Fibroblast of skin of left biceps (primary cell): ENCODE measurements around the gene UBXN2A.

Experiments used
- DNase-seq, 2 experiments: peaks; one replicate each; pipeline ENCODE4 v3.0.0-alpha.2; 2013; ENCODE audit warnings: low read depth in 2 of 2

Gene UBXN2A

DNA sequence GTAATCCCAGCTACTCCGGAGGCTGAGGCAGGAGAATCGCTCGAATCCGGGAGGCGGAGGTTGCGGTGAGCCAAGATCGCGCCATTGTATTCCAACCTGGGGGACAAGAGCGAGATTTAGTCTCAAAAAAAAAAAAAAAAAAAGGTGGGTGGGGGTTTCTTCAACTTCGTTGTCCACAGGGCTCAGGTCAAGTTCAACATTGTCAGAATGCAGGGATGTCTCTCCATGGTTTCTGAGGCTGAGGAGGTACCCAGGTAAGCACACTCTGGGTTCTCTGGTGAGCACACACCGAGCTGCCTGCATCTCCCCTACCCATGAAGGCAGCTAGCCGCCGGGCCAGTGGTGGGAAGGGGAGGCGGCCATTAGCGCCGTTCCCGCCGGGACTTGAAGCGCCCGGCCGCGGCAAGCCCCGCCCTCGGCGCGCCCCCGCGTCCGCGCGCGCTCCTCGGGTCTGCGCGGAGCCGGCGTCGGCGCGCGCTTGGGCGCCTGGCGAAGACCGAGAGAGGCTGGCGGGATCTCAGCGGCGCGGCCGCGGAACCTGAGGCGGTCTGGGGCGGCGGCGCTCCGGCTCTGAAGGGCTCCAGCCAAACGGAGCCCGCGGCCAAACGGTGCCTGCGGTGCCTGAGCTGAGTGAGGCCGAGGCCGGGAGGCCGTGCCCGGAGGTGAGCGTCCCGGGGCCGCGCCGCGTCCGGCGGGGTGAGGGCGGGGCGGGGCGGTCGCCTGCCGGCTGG lies at the start of gene UBXN2A:
Gene UBXN2A, plus strand, starts transcription at position 477 of the 731 bp plus-strand sequence. CDS start 17,852 bp downstream, outside the sequence.
- DNase-seq, result peak; percentile 56 to 57

- no peak for DNase-seq
Observed at GRCh38 chr2:23900133-23900532, 40.1 kb upstream of the UBXN2A start.

DNA sequence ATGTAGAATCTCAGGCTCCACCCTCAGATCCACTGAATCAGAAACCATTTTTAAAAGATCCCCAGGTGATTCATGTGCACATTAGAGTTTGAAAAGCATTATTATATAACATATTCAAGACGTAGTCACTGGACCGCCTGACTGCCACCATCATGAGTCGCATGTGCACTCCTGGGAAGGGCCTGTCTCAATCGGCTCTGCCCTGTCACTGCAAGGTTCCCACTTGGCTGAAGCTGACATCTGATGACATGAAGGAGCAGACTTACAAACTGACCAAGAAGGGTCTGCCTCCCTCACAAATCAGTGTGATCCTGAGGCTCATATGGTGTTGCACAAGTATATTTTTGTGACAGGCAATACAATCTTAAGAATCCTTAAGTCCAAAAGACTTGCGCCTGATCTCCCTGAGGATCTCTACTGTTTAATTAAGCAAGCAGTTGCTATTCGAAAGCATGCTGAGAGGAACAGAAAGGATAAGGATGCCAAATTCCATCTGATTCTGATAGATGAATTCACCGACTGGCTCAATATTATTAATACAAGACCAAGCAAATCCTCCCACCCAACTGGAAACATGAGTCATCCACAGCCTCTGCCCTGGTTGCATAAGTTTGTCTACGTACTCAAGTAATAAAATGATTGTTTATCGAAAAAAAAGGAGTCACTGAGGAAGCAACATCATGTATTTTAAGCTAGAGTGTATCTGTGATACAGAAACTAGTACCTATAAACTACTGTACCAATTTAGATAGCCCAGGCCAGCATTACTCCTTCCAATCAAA lies 39.5 kb upstream of the UBXN2A start:
- DNase-seq, result peak; percentile 58 to 67

GRCh38 chr2:23901966-23902846 lies 38.1 kb upstream of the UBXN2A start:
- DNase-seq, result no peak

GRCh38 chr2:23903034-23903433 lies 37.2 kb upstream of the UBXN2A start:
- no peak for DNase-seq

DNA sequence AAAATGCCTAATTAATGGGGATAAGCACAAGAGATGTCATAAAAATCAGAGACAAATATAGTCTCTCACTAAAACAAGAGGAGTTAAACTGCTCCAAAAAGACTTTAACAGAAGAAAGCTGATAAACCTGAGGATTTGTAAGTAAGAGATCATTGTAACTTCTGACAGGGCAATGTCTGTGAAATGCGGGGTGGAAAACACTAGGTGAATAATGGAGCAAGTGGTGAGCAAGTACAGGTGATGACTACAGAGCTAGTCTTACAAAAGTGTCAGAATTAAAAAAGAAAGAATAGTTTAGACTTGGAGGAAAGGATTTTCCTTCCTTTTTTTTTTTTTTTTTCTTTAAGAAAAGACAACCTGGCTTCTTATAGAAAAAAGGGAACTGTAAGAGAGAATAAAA lies 36.0 kb upstream of the UBXN2A start:
- no peak for DNase-seq

- DNase-seq, result no peak
Observed at GRCh38 chr2:23904692-23905091, 35.6 kb upstream of the UBXN2A start.

- DNase-seq, result no peak
Observed at GRCh38 chr2:23905155-23905554, 35.1 kb upstream of the UBXN2A start.

GRCh38 chr2:23912054-23912453 lies 28.2 kb upstream of the UBXN2A start:
- DNase-seq, result no peak

GRCh38 chr2:23915327-23915726 lies 24.9 kb upstream of the UBXN2A start:
- no peak for DNase-seq

- DNase-seq, result no peak
Observed at GRCh38 chr2:23916727-23917405, 23.4 kb upstream of the UBXN2A start.

GRCh38 chr2:23918837-23919489 lies 21.3 kb upstream of the UBXN2A start:
- DNase-seq, result no peak

DNA sequence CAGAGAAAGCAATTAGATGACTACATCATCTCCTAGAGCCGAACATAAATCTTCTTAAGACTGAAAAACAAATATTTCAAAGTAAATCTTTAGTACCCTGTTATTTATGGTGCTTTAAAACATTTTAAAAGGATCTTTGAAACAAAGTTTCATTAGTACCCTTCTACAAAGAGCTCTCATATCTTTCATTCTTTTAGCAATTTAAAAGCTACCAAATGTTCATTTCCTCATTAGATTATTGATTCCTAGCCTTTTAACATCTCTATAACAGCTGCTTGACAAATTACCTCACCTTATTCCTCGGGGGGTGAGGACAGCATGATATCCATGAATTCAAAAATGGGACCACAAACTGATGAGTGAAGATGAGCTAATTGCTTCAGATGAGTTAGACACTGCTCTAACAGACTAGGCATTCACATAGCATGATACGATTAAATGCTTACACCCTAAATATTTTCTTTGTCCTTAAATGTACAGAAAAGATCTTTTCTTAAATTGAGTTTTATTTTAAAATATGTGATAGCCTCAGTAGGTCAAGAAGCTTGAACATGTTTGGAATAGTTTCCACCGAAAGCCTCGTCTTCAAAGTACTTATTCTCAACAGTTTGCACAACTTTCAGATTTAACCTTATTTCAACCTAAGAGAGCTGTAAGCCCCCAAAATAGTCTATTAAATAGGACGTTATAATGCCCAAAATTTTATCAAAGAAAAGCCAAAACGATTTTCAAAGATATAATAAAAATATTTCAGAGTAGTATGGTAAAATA lies 15.5 kb upstream of the UBXN2A start:
- no peak for DNase-seq

DNA sequence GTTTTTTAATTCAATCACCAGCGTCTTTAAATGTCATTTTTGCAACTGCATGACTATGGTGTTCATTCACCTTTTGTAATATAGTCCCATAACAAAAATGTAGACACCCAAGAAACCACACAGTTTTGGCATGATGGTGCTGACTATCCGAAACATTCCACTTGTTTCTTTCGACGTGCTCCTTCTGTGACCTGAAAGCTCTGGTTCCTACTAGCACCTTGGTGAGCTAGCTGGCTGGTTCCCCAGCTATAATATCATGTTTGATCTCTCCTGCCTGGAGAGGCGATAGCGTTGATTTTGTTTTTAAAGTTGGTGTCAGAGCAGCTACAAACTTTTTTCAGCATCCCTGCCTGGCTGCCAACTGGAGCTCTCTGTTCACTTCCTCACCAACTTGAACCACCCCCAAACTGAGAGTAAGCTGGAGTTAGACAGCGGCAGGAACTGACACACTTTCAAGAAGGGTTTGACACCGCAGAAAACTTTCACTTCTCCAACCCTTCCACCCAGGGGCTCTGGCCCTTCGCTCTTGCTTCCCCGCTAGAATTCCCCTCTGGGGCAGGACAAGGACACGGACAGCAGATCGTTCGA lies 14.5 kb upstream of the UBXN2A start:
- no peak for DNase-seq

DNA sequence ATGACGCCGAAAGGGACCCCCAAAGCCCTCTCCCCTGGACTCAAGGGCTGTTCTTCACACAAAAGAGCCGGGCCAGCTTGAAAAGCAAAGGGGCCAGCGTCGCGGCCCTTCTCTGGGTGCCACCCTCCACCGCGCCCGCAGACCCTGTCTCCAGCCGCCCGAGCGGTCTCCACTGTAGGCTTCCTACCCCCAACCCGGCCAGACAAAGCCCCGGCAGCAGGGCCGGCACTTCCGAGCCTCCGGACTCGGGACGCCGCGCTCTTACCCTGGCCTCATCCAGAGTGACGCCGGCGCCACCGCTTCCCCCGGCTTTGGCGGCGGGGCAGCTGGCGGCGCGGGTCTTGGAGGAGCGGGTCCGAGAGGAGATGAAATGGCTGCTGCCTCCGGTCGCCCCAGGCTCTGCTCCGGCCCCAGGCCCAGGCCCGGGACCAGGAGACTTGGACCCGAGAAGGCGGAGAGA lies 13.9 kb upstream of the UBXN2A start:
- no peak for DNase-seq

DNA sequence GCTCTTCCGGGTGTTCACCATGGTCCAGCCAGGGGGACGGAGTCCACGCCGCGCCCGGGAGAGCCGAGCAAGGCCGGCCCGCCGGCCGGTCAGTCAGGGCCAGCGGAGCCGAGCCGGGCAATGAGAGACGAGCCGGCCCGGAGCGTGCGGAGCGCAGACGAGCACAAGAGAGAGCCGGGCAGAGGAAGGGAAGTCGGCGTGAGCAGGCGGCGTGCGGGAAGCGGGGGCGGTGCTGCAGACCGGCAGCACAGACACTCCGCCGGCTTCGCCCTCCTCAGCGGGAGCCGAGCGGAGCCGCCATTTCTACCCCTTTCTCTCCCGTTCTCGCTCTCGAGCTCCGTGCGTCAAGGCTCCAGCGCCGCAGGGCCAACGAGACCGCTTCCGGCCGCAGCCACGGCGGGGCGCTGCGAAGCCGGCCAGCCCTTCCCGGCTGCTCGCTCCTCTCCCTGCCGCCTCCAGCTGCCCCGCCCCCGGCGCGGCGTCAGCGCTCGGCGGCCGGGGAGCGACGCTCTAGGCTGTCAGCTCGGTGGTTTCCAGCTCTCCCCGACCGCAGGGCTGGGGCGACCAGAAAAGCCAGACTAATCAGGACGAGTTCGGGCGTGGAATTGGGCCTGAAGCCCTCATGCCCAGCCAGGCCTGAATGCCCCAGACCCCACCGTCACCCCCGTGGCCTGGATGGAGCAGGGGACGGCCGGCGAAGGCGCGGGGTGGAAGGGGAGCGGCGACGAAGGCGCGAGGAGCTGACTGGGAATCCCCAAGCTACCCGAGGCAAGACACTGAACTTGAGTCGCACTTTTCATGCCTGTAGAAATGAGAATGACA lies 13.3 kb upstream of the UBXN2A start, which contains the start of gene ATAD2B:
Gene ATAD2B, minus strand, starts transcription at position 374 of the 822 bp plus-strand sequence. Its CDS starts 353 bp downstream, at position 21.
- DNase-seq, result peak; percentile 84 to 89

DNA sequence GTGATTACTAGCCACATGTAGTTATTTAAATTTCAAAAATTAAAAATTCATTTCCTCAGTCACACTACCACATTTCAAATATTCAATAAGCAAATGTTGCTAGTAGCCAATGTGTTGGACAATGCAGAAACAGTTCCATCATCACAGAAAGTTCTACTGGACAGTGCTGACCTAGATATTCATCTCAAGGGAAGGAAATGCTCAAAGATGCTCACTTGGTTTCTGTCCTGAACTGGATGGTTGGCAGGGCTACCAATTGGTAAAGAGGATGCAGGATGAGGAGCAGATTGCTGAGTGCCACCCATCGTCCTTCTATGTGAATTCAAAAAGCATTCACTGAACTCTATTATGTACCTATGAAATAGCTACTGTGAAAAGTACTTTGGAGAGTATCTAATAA lies 6.0 kb upstream of the UBXN2A start:
- DNase-seq, result no peak

GRCh38 chr2:23940718-23941620 lies 706 bp downstream of the UBXN2A start:
- no peak for DNase-seq
